ENCODE results near the gene SNX32.
"Not testable (repeated sequence)": the region's sequence is repeated elsewhere in the genome, so short reads cannot be mapped to it uniquely, and the experiment has no call there.

The SNX32 gene

GRCh38 chr11:65843811-65844210 is 10.0 kb downstream of the SNX32 start:
- TF ChIP-seq CTCF (IDR thresholded peaks at IDR 0.05; ENCODE audit: low read depth, low read length), result no peak
- DNase-seq (ENCODE audit: extremely low read depth, low read depth), result no peak

- no peak for DNase-seq (ENCODE audit: extremely low read depth, low read depth)
- TF ChIP-seq CTCF (IDR thresholded peaks at IDR 0.05; ENCODE audit: low read depth, low read length), result no peak
These were observed 10.6 kb downstream of the SNX32 start for GRCh38 chr11:65844231-65844872.

GRCh38 chr11:65847746-65848145 is 14.0 kb downstream of the SNX32 start:
- no peak for DNase-seq (ENCODE audit: extremely low read depth, low read depth)
- no peak for TF ChIP-seq CTCF (IDR thresholded peaks at IDR 0.05; ENCODE audit: low read depth, low read length)

GRCh38 chr11:65848693-65849092 is 14.9 kb downstream of the SNX32 start:
- not testable (repeated sequence) for DNase-seq (ENCODE audit: extremely low read depth, low read depth)

- TF ChIP-seq CTCF (IDR thresholded peaks at IDR 0.05; ENCODE audit: low read depth, low read length), result no peak
- no peak for DNase-seq (ENCODE audit: extremely low read depth, low read depth)
These were observed 15.6 kb downstream of the SNX32 start for GRCh38 chr11:65849366-65849765.

- TF ChIP-seq CTCF (IDR thresholded peaks at IDR 0.05; ENCODE audit: low read depth, low read length), result no peak
- DNase-seq (ENCODE audit: extremely low read depth, low read depth), result no peak
These were observed 16.0 kb downstream of the SNX32 start for GRCh38 chr11:65849771-65850216.

- no peak for DNase-seq (ENCODE audit: extremely low read depth, low read depth)
These were observed 16.7 kb downstream of the SNX32 start for GRCh38 chr11:65850217-65851082.

More at GRCh38 chr11:65850217-65851082, 16.7 kb downstream of the SNX32 start:
- TF ChIP-seq CTCF (IDR thresholded peaks at IDR 0.05; ENCODE audit: low read depth, low read length), result no peak
